ENCODE measurements around the gene ENOX2.

- TF ChIP-seq CTCF (conservative IDR thresholded peaks at IDR 0.05) (no peak), EZH2 (IDR thresholded peaks at IDR 0.05; ENCODE audit: low read depth) (no peak)
These were observed 97.1 kb downstream of the ENOX2 start for GRCh38 chrX:130805903-130806302.

All from PC-9 (cell line).